ENCODE measurements around the gene LPCAT2. TPM values are rescaled to one million over a fixed set of nuclear protein-coding genes. Genes with fewer than 3 reads are reported as not detected.

The LPCAT2 gene
- total and polyA plus RNA-seq, 2 of the 13 experiments (the other 11 are each of a cell fraction or from before 2014, with no cell fraction given) = 9.9 to 17.6 TPM

DNA sequence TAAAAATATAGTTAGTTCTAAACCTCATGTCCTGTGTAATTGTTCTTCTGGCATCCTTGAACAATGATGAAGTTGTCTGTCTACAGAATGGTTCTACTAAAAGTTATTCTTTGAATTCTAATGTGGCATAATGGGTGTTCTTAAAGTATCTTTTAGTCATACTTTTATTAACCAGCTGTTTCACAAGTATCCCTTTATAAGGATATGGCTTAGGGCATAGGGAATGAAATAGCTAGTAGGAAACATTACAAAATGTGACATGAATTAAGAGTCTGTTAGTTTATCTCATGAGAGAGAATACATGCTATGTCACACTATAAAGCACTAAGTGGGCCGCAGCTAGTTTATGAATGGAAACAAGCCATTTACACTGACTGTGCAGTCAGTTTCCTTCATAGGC lies 31.3 kb downstream of the LPCAT2 start (continued):
- TF ChIP-seq, protein P1, sequence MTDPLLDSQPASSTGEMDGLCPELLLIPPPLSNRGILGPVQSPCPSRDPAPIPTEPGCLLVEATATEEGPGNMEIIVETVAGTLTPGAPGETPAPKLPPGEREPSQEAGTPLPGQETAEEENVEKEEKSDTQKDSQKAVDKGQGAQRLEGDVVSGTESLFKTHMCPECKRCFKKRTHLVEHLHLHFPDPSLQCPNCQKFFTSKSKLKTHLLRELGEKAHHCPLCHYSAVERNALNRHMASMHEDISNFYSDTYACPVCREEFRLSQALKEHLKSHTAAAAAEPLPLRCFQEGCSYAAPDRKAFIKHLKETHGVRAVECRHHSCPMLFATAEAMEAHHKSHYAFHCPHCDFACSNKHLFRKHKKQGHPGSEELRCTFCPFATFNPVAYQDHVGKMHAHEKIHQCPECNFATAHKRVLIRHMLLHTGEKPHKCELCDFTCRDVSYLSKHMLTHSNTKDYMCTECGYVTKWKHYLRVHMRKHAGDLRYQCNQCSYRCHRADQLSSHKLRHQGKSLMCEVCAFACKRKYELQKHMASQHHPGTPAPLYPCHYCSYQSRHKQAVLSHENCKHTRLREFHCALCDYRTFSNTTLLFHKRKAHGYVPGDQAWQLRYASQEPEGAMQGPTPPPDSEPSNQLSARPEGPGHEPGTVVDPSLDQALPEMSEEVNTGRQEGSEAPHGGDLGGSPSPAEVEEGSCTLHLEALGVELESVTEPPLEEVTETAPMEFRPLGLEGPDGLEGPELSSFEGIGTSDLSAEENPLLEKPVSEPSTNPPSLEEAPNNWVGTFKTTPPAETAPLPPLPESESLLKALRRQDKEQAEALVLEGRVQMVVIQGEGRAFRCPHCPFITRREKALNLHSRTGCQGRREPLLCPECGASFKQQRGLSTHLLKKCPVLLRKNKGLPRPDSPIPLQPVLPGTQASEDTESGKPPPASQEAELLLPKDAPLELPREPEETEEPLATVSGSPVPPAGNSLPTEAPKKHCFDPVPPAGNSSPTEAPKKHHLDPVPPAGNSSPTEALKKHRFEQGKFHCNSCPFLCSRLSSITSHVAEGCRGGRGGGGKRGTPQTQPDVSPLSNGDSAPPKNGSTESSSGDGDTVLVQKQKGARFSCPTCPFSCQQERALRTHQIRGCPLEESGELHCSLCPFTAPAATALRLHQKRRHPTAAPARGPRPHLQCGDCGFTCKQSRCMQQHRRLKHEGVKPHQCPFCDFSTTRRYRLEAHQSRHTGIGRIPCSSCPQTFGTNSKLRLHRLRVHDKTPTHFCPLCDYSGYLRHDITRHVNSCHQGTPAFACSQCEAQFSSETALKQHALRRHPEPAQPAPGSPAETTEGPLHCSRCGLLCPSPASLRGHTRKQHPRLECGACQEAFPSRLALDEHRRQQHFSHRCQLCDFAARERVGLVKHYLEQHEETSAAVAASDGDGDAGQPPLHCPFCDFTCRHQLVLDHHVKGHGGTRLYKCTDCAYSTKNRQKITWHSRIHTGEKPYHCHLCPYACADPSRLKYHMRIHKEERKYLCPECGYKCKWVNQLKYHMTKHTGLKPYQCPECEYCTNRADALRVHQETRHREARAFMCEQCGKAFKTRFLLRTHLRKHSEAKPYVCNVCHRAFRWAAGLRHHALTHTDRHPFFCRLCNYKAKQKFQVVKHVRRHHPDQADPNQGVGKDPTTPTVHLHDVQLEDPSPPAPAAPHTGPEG (CRISPR knock-in tag; IDR thresholded peaks at IDR 0.05) = no peak
- TF ChIP-seq, protein P2, sequence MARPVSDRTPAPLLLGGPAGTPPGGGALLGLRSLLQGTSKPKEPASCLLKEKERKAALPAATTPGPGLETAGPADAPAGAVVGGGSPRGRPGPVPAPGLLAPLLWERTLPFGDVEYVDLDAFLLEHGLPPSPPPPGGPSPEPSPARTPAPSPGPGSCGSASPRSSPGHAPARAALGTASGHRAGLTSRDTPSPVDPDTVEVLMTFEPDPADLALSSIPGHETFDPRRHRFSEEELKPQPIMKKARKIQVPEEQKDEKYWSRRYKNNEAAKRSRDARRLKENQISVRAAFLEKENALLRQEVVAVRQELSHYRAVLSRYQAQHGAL (CRISPR knock-in tag; IDR thresholded peaks at IDR 0.05; ENCODE audit: not compliant biosample characterization) = no peak
- TF ChIP-seq, protein P3, sequence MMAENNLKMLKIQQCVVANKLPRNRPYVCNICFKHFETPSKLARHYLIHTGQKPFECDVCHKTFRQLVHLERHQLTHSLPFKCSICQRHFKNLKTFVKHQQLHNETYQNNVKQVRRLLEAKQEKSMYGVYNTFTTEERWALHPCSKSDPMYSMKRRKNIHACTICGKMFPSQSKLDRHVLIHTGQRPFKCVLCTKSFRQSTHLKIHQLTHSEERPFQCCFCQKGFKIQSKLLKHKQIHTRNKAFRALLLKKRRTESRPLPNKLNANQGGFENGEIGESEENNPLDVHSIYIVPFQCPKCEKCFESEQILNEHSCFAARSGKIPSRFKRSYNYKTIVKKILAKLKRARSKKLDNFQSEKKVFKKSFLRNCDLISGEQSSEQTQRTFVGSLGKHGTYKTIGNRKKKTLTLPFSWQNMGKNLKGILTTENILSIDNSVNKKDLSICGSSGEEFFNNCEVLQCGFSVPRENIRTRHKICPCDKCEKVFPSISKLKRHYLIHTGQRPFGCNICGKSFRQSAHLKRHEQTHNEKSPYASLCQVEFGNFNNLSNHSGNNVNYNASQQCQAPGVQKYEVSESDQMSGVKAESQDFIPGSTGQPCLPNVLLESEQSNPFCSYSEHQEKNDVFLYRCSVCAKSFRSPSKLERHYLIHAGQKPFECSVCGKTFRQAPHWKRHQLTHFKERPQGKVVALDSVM (CRISPR knock-in tag; IDR thresholded peaks at IDR 0.05) = no peak
- TF ChIP-seq MAFK (conservative IDR thresholded peaks at IDR 0.05 in 1 of 2, IDR thresholded peaks at IDR 0.05 in 1 of 2; ENCODE audit: low read length in 2 of 2) = no peak
- no peak for TF ChIP-seq ZNF547 (CRISPR knock-in tag; IDR thresholded peaks at IDR 0.05)
- no peak for TF ChIP-seq ZNF264 (CRISPR knock-in tag; IDR thresholded peaks at IDR 0.05)
- no peak for TF ChIP-seq EP300 (IDR thresholded peaks at IDR 0.05; ENCODE audit: low read depth in 2 of 2, low read length in 2 of 2)
- TF ChIP-seq EP300 (CRISPR knock-in tag; IDR thresholded peaks at IDR 0.05; ENCODE audit: borderline replicate concordance) = no peak
- TF ChIP-seq KDM6A (CRISPR knock-in tag; IDR thresholded peaks at IDR 0.05; ENCODE audit: low read depth) = no peak
- TF ChIP-seq KLF16 (CRISPR knock-in tag; IDR thresholded peaks at IDR 0.05) = no peak
- TF ChIP-seq, protein P4, sequence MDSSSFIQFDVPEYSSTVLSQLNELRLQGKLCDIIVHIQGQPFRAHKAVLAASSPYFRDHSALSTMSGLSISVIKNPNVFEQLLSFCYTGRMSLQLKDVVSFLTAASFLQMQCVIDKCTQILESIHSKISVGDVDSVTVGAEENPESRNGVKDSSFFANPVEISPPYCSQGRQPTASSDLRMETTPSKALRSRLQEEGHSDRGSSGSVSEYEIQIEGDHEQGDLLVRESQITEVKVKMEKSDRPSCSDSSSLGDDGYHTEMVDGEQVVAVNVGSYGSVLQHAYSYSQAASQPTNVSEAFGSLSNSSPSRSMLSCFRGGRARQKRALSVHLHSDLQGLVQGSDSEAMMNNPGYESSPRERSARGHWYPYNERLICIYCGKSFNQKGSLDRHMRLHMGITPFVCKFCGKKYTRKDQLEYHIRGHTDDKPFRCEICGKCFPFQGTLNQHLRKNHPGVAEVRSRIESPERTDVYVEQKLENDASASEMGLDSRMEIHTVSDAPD (CRISPR knock-in tag; IDR thresholded peaks at IDR 0.05) = no peak
- TF ChIP-seq, protein P5, sequence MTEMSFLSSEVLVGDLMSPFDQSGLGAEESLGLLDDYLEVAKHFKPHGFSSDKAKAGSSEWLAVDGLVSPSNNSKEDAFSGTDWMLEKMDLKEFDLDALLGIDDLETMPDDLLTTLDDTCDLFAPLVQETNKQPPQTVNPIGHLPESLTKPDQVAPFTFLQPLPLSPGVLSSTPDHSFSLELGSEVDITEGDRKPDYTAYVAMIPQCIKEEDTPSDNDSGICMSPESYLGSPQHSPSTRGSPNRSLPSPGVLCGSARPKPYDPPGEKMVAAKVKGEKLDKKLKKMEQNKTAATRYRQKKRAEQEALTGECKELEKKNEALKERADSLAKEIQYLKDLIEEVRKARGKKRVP (CRISPR knock-in tag; IDR thresholded peaks at IDR 0.05) = no peak
- TF ChIP-seq, protein P6, sequence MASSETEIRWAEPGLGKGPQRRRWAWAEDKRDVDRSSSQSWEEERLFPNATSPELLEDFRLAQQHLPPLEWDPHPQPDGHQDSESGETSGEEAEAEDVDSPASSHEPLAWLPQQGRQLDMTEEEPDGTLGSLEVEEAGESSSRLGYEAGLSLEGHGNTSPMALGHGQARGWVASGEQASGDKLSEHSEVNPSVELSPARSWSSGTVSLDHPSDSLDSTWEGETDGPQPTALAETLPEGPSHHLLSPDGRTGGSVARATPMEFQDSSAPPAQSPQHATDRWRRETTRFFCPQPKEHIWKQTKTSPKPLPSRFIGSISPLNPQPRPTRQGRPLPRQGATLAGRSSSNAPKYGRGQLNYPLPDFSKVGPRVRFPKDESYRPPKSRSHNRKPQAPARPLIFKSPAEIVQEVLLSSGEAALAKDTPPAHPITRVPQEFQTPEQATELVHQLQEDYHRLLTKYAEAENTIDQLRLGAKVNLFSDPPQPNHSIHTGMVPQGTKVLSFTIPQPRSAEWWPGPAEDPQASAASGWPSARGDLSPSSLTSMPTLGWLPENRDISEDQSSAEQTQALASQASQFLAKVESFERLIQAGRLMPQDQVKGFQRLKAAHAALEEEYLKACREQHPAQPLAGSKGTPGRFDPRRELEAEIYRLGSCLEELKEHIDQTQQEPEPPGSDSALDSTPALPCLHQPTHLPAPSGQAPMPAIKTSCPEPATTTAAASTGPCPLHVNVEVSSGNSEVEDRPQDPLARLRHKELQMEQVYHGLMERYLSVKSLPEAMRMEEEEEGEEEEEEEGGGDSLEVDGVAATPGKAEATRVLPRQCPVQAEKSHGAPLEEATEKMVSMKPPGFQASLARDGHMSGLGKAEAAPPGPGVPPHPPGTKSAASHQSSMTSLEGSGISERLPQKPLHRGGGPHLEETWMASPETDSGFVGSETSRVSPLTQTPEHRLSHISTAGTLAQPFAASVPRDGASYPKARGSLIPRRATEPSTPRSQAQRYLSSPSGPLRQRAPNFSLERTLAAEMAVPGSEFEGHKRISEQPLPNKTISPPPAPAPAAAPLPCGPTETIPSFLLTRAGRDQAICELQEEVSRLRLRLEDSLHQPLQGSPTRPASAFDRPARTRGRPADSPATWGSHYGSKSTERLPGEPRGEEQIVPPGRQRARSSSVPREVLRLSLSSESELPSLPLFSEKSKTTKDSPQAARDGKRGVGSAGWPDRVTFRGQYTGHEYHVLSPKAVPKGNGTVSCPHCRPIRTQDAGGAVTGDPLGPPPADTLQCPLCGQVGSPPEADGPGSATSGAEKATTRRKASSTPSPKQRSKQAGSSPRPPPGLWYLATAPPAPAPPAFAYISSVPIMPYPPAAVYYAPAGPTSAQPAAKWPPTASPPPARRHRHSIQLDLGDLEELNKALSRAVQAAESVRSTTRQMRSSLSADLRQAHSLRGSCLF (CRISPR knock-in tag; IDR thresholded peaks at IDR 0.05; ENCODE audit: borderline replicate concordance) = no peak

All from HepG2 (cell line).